Body of pancreas (tissue), 4 donors: ENCODE measurements around the gene PTPRD. TPM values are rescaled to one million over a fixed set of nuclear protein-coding genes. Genes with fewer than 3 reads are reported as not detected.

Source experiments
- ATAC-seq: fragments of 150-250 bp; one replicate; pipeline ENCODE4 v1.9.1; 2016
- DNase-seq, 4 donors: peaks; one replicate each; pipeline ENCODE4 v3.0.0-alpha.2; 2019
- H3K27ac ChIP-seq, 4 donors: fragments of 200-600 bp; sonication (generic); 1 replicate in 3 of 4; 2 replicates in 1 of 4; pipeline versions ENCODE4 v1.5.1 to v1.6.1; 2016 to 2019; ENCODE audit warnings: mild to moderate bottlenecking in 1 of 4, mixed read lengths in 1 of 4, moderate library complexity in 1 of 4
- H3K27me3 ChIP-seq, 2 donors: fragments of 200-600 bp; sonication (generic); one replicate each; pipeline ENCODE4 v1.6.0; 2016; ENCODE audit warnings: mild to moderate bottlenecking in 1 of 2
- H3K36me3 ChIP-seq, 2 donors: fragments of 200-600 bp; sonication (generic); replicated peaks in 1 of 2; 2 replicates each; pipeline ENCODE4 v1.5.1; 2016; ENCODE audit warnings: low read depth in 2 of 2; ENCODE audit not compliant: insufficient read depth in 1 of 2
- H3K4me1 ChIP-seq: fragments of 200-600 bp; sonication (generic); one replicate; pipeline ENCODE4 v1.6.0; 2016
- H3K4me3 ChIP-seq, 2 donors: fragments of 200-600 bp; sonication (generic); 1 replicate in 1 of 2; 2 replicates in 1 of 2; pipeline ENCODE4 v1.5.1; 2016 to 2019
- H3K9me3 ChIP-seq, 3 donors: fragments of 200-600 bp; sonication (generic); 1 replicate in 2 of 3; 2 replicates in 1 of 3; pipeline ENCODE4 v1.5.1; 2016
- CTCF ChIP-seq, 7 experiments: fragments of 450-650 bp in 4 of 7; fragments of 200-600 bp in 3 of 7; sonication (generic) in 3 of 7; IDR thresholded peaks; one replicate each; pipeline ENCODE4 v1.5.1; 2016 to 2019; ENCODE audit warnings: antibody characterized with exemption in 7 of 7
- POLR2A ChIP-seq, 3 donors: fragments of 450-650 bp; IDR thresholded peaks; one replicate each; pipeline ENCODE4 v1.6.1; 2016; ENCODE audit warnings: antibody characterized with exemption in 3 of 3, mild to moderate bottlenecking in 2 of 3
- WGBS, 2 donors: methylation state at CpG; one replicate each; pipeline ENCODE4 v1.1.5; 2017; 5-methylcytosine and 5-hydroxymethylcytosine counted together
- intact Hi-C: fragments of 100-400 bp; cut with DNase I; formaldehyde crosslinking; loops from one replicate; pipeline ENCODE4 v1.15.1; 2023
- total RNA-seq, 2 donors: library from RNA; depleted of rRNA; stranded (reverse); fragments of >200 nt; gene quantifications; one replicate each; pipeline ENCODE4 v1.1.0, GENCODE V29; 2016

Gene PTPRD
- total RNA-seq, 2 donors from 2014 or later, result 4.3 to 4.9 TPM

GRCh38 chr9:8437876-8438275 is 2174.9 kb downstream of the PTPRD start:
- no peak for ATAC-seq
- TF ChIP-seq POLR2A (IDR thresholded peaks at IDR 0.05), result no peak
- no peak for TF ChIP-seq CTCF (IDR thresholded peaks at IDR 0.05)
- intact Hi-C loops, result no loop called here
- no peaks in the 10 kb centered on the region for H3K36me3 ChIP-seq
- H3K4me1 ChIP-seq, result no peaks in the 10 kb centered on the region
- no peak for DNase-seq
- no peaks in the 10 kb centered on the region for H3K9me3 ChIP-seq
- no peak overlapping the region for H3K27ac ChIP-seq
- no peaks in the 10 kb centered on the region for H3K27me3 ChIP-seq
- H3K4me3 ChIP-seq, result no peak overlapping the region

- H3K36me3 ChIP-seq, result no peaks in the 10 kb centered on the region
- 60 to 68% methylated on average over 4 of the region's 4 CpGs for WGBS, 2 donors
- DNase-seq (no peak), ATAC-seq (no peak)
- TF ChIP-seq POLR2A (IDR thresholded peaks at IDR 0.05) (no peak), CTCF (IDR thresholded peaks at IDR 0.05) (no peak)
- no peaks in the 10 kb centered on the region for H3K27me3 ChIP-seq
- H3K4me3 ChIP-seq, result no peak overlapping the region
- no peaks in the 10 kb centered on the region for H3K4me1 ChIP-seq
- H3K9me3 ChIP-seq, result no peaks in the 10 kb centered on the region
- intact Hi-C loops, result no loop called here
- no peak overlapping the region for H3K27ac ChIP-seq
Observed at GRCh38 chr9:8437259-8437658, 2175.5 kb downstream of the PTPRD start.

- 26 to 32% methylated on average over 1 of the region's 1 CpG for WGBS, 2 donors
- Histone ChIP-seq H3K27me3 (no peaks in the 10 kb centered on the region), H3K4me3 (no peak overlapping the region), H3K9me3 (no peaks in the 10 kb centered on the region), H3K36me3 (no peaks in the 10 kb centered on the region), H3K27ac (no peak overlapping the region), H3K4me1 (no peaks in the 10 kb centered on the region)
- intact Hi-C loops, result no loop called here
- ATAC-seq (no peak), DNase-seq (no peak)
- no peak for TF ChIP-seq POLR2A (IDR thresholded peaks at IDR 0.05)
- no peak for TF ChIP-seq CTCF (IDR thresholded peaks at IDR 0.05)
Observed at GRCh38 chr9:8436786-8437185, 2176.0 kb downstream of the PTPRD start.

- DNase-seq (no peak), ATAC-seq (no peak)
- intact Hi-C loops, result no loop called here
- Histone ChIP-seq H3K9me3 (no peaks in the 10 kb centered on the region), H3K27ac (no peak overlapping the region), H3K27me3 (no peaks in the 10 kb centered on the region), H3K4me1 (no peaks in the 10 kb centered on the region), H3K4me3 (no peak overlapping the region), H3K36me3 (no peaks in the 10 kb centered on the region)
- 93 to 95% methylated on average over 3 of the region's 3 CpGs for WGBS, 2 donors
- TF ChIP-seq POLR2A (IDR thresholded peaks at IDR 0.05) (no peak), CTCF (IDR thresholded peaks at IDR 0.05) (no peak)
Observed at GRCh38 chr9:8434621-8435020, 2178.2 kb downstream of the PTPRD start.

GRCh38 chr9:8432224-8432623 is 2180.6 kb downstream of the PTPRD start:
- TF ChIP-seq CTCF (IDR thresholded peaks at IDR 0.05) (no peak), POLR2A (IDR thresholded peaks at IDR 0.05) (no peak)
- intact Hi-C loops, result no loop called here
- 39 to 40% methylated on average over 4 of the region's 4 CpGs for WGBS, 2 donors
- DNase-seq, result no peak
- no peaks in the 10 kb centered on the region for H3K27me3 ChIP-seq
- no peaks in the 10 kb centered on the region for H3K4me1 ChIP-seq
- no peak overlapping the region for H3K27ac ChIP-seq
- H3K4me3 ChIP-seq, result no peak overlapping the region
- H3K36me3 ChIP-seq, result no peaks in the 10 kb centered on the region
- no peak for ATAC-seq
- H3K9me3 ChIP-seq, result no peaks in the 10 kb centered on the region
